ENCODE results near the gene ZNF337.

GRCh38 chr20:25720285-25720684 lies 23.6 kb upstream of the ZNF337 start:
- no peak for TF ChIP-seq POLR2AphosphoS5 (IDR thresholded peaks at IDR 0.05; ENCODE audit: low read depth, low read length)
- TF ChIP-seq SIN3A (IDR thresholded peaks at IDR 0.05; ENCODE audit: borderline replicate concordance, insufficient read depth, low read length): no peak
- no peak for TF ChIP-seq TAF1 (IDR thresholded peaks at IDR 0.05; ENCODE audit: borderline replicate concordance, insufficient read depth, low read length)
- no peak for TF ChIP-seq FOXP2 (optimal IDR thresholded peaks at IDR 0.05; ENCODE audit: borderline replicate concordance, extremely low read depth, extremely low read length, insufficient read depth)
- no peak for TF ChIP-seq REST (IDR thresholded peaks at IDR 0.05; ENCODE audit: insufficient read depth in 1 of 2, low read depth in 2 of 2, low read length in 2 of 2)
